K562 (cell line): ENCODE data around the gene DAB2IP. TPM values are rescaled to one million over a fixed set of nuclear protein-coding genes. Genes with fewer than 3 reads are reported as not detected.

ENCODE experiments used
- ATAC-seq: fragments of 200-7000 bp; cut with Tn5 transposase; 3 replicates; pipeline ENCODE4 v1.9.1; 2020; ENCODE audit warnings: moderate library complexity
- BruUV-seq: library from RNA; stranded (reverse); fragments of 400-500 nt; replicated peaks from 2 replicates; lab custom pipeline; 2021; lab: Mats Ljungman, UMichigan
- CTCF ChIA-PET: fragments of 300-600 bp; formaldehyde crosslinking; extraction: SDS; loops from one replicate; lab custom pipeline; 2021; ENCODE audit warnings: low intra/inter-chr PET ratio; lab: Yijun Ruan, JAX
- POLR2A ChIA-PET: fragments of 300-600, 350-650 bp; sonication (Branson Sonifier 250); formaldehyde crosslinking; extraction: SDS; loops from one replicate; lab custom pipeline; 2021; ENCODE audit warnings: antibody characterized with exemption, inconsistent platforms; lab: Yijun Ruan, JAX
- DNase-seq, 4 experiments: peaks; one replicate each; pipeline versions ENCODE4 v3.0.0 to v3.0.0-alpha.2; 2011 to 2018; ENCODE audit warnings: low spot score in 3 of 4, mixed read lengths in 3 of 4; ENCODE audit errors: extremely low read depth in 1 of 4
- FAIRE-seq: peaks from 2 replicates; lab custom pipeline; 2011; peaks lifted over from hg19 to GRCh38; lab: Jason Lieb, UNC
- H2AFZ ChIP-seq: 2 replicates; pipeline ENCODE4 v1.6.0; 2011; ENCODE audit warnings: low read depth, low read length, control low read depth, inconsistent platforms
- H3K27ac ChIP-seq: fragments of 200-600 bp; 3 replicates; pipeline ENCODE4 v1.8.0; 2011; ENCODE audit warnings: low read depth, mild to moderate bottlenecking, control low read depth, inconsistent platforms, low read length, moderate library complexity, mixed read lengths; ENCODE audit errors: extremely low read depth
- H3K27me3 ChIP-seq, 2 experiments: fragments of 300-600 bp in 1 of 2; 2 replicates in 1 of 2; 3 replicates in 1 of 2; pipeline versions ENCODE4 v1.6.0 to v1.8.0; 2011; ENCODE audit warnings: inconsistent platforms in 2 of 2, low read length in 2 of 2, mild to moderate bottlenecking in 1 of 2, mixed read lengths in 1 of 2, moderate library complexity in 1 of 2; ENCODE audit not compliant: control insufficient read depth in 2 of 2, insufficient read depth in 2 of 2
- H3K36me3 ChIP-seq: fragments of 300-600 bp; 3 replicates; pipeline ENCODE4 v1.8.0; 2011; ENCODE audit warnings: mild to moderate bottlenecking, low read length, inconsistent platforms; ENCODE audit not compliant: control insufficient read depth, insufficient read depth
- H3K4me1 ChIP-seq, 2 experiments: fragments of 200-600 bp in 1 of 2; replicated peaks in 1 of 2; 2 replicates in 1 of 2; 3 replicates in 1 of 2; pipeline versions ENCODE4 v1.5.1 to v1.8.0; 2011; ENCODE audit warnings: inconsistent platforms in 2 of 2, low read length in 2 of 2, mild to moderate bottlenecking in 1 of 2, mixed read lengths in 1 of 2, moderate library complexity in 1 of 2; ENCODE audit not compliant: control insufficient read depth in 2 of 2, insufficient read depth in 2 of 2
- H3K4me2 ChIP-seq: 2 replicates; pipeline ENCODE4 v1.6.1; 2011; ENCODE audit warnings: low read length, control low read depth, inconsistent platforms, mixed read lengths; ENCODE audit not compliant: insufficient read depth
- H3K4me3 ChIP-seq: fragments of 200-600 bp; sonication (generic), shearing (Covaris generic); 2 replicates; pipeline ENCODE4 v1.5.1; 2016; ENCODE audit warnings: control low read depth, inconsistent platforms
- H3K79me2 ChIP-seq: fragments of 200-600 bp; 3 replicates; pipeline ENCODE4 v1.8.0; 2011; ENCODE audit warnings: low read length, inconsistent platforms; ENCODE audit not compliant: control insufficient read depth, insufficient read depth
- H3K9ac ChIP-seq, 2 experiments: 2 replicates each; pipeline versions ENCODE4 v1.6.0 to v1.6.1; 2011; ENCODE audit warnings: low read depth in 2 of 2, low read length in 2 of 2, control low read depth in 1 of 2, inconsistent platforms in 1 of 2, mild to moderate bottlenecking in 1 of 2, mixed read lengths in 1 of 2; ENCODE audit not compliant: insufficient read depth in 1 of 2
- H3K9me1 ChIP-seq: one replicate; pipeline ENCODE4 v1.6.0; 2011; ENCODE audit warnings: inconsistent platforms, mild to moderate bottlenecking, low read length, moderate library complexity; ENCODE audit not compliant: control insufficient read depth, insufficient read depth
- H3K9me3 ChIP-seq: replicated peaks from 2 replicates; pipeline ENCODE4 v1.5.1; 2011; ENCODE audit warnings: low read depth, low read length, inconsistent platforms; ENCODE audit not compliant: control insufficient read depth, insufficient read depth
- H4K20me1 ChIP-seq: replicated peaks from 2 replicates; pipeline ENCODE4 v1.6.1; 2011; ENCODE audit warnings: low read length, inconsistent platforms, mixed read lengths; ENCODE audit not compliant: control insufficient read depth, insufficient read depth
- FIP1L1 ChIP-seq: fragments of 200-400 bp; formaldehyde crosslinking; IDR thresholded peaks from 2 replicates; pipeline ENCODE4 v1.6.1; 2018; ENCODE audit warnings: mild to moderate bottlenecking, low read depth, low read length; ENCODE audit not compliant: poor library complexity, severe bottlenecking
- KAT2B ChIP-seq: IDR thresholded peaks from one replicate; pipeline ENCODE4 v1.6.1; 2012; ENCODE audit warnings: low read depth, mild to moderate bottlenecking, control low read depth, inconsistent platforms, low read length, moderate library complexity
- SPI1 ChIP-seq: IDR thresholded peaks from 2 replicates; pipeline ENCODE4 v1.6.1; 2011; ENCODE audit warnings: low read depth, low read length, control low read depth, borderline replicate concordance
- STAG1 ChIP-seq: sonication (generic); formaldehyde crosslinking; IDR thresholded peaks from 2 replicates; pipeline ENCODE4 v1.5.0; 2020; ENCODE audit warnings: missing genetic modification reagents, borderline replicate concordance
- ZBTB7A ChIP-seq: IDR thresholded peaks from 2 replicates; pipeline ENCODE4 v1.6.1; 2011; ENCODE audit warnings: low read depth, mild to moderate bottlenecking, low read length, moderate library complexity, borderline replicate concordance; ENCODE audit not compliant: control insufficient read depth
- ZNF134 ChIP-seq: fragments of 250-450 bp; sonication (Bioruptor Pico); conservative IDR thresholded peaks from 2 replicates; pipeline ENCODE4 v1.4.0; 2020
- ZNF143 ChIP-seq: sonication (generic); formaldehyde crosslinking; IDR thresholded peaks from 2 replicates; pipeline ENCODE4 v1.9.0; 2022; ENCODE audit warnings: mild to moderate bottlenecking, missing genetic modification reagents
- WGBS: fragments of 100-300 bp; shearing (Covaris generic); methylation state at CpG from one replicate; pipeline ENCODE4 v1.1.6; 2016; ENCODE audit warnings: low coverage, mixed read lengths; ENCODE audit not compliant: insufficient coverage; ENCODE audit errors: missing lambda C conversion rate; 5-methylcytosine and 5-hydroxymethylcytosine counted together
- in situ Hi-C: fragments of 300-500 bp; cut with MboI; formaldehyde crosslinking; loops from 4 replicates; pipeline ENCODE4 v1.15.0; 2018; ENCODE audit warnings: inconsistent platforms, mixed read lengths
- intact Hi-C: fragments of 100-400 bp; cut with micrococcal nuclease; formaldehyde crosslinking; loops from 2 replicates; pipeline ENCODE4 v1.14.2; 2022
- polyA plus RNA-seq, 8 experiments: library from polyadenylated mRNA; depleted of rRNA in 4 of 8; stranded (reverse) in 5 of 8; unstranded in 3 of 8; fragments of >200 nt; fragmentation: Nextera tagmentation in 2 of 8; fragmentation: Illumina TruSeq in 1 of 8; extraction: Ambion mirVana in 2 of 8; extraction: Trizol in 1 of 8; gene quantifications; 2 replicates each; pipeline versions ENCODE4 v1.2.1 to v1.2.3, GENCODE V29; 2011 to 2014; ENCODE audit warnings: inconsistent platforms in 1 of 8, missing spikeins in 1 of 8
- total RNA-seq, 7 experiments: library from RNA; depleted of rRNA in 6 of 7; stranded (reverse); fragments of >200 nt in 6 of 7; fragmentation: Illumina TruSeq in 2 of 7; extraction: Trizol in 2 of 7; gene quantifications; 2 replicates each; pipeline versions ENCODE4 v1.2.1 to v1.2.3, GENCODE V29; 2011 to 2021; ENCODE audit warnings: low replicate concordance in 1 of 7
- TF ChIP-seq, protein P1 (sequence below): fragments of 450-650 bp; IDR thresholded peaks from 2 replicates; pipeline ENCODE4 v1.6.1; 2016; ENCODE audit warnings: borderline replicate concordance
- TF ChIP-seq, protein P2 (sequence below): fragments of 200-600 bp; sonication (generic); IDR thresholded peaks from one replicate; pipeline ENCODE4 v1.6.1; 2012; ENCODE audit warnings: mild to moderate bottlenecking, low read depth, low read length, inconsistent platforms

DAB2IP gene
- total and polyA plus RNA-seq, 9 of the 15 experiments (the other 6 are each of a cell fraction or from before 2014, with no cell fraction given) = 0.04 to 0.31 (median 0.08) TPM; not detected in 5

- H3K4me3 ChIP-seq = no peak overlapping the region
- ATAC-seq (no peak), DNase-seq (no peak), FAIRE-seq (no peak)
- H4K20me1 ChIP-seq = peaks cover 11% of the 10 kb centered on the region
- in situ Hi-C loops (no loop called here), intact Hi-C loops (no loop called here)
- peaks cover 17 to 56% of the 10 kb centered on the region in 2 experiments for H3K27me3 ChIP-seq
- no peaks in the 10 kb centered on the region for H3K9me1 ChIP-seq
- H3K4me2 ChIP-seq = no peak overlapping the region
- H3K27ac ChIP-seq = no peak overlapping the region
- no peak overlapping the region for H3K9ac ChIP-seq
- 2% methylated on average over 26 of the region's 26 CpGs for WGBS
- H3K4me1 ChIP-seq = peaks cover 0 to 5% of the 10 kb centered on the region in 2 experiments; a peak in 1 of 5 replicates
- H3K9me3 ChIP-seq = no peaks in the 10 kb centered on the region
- no TSS peak for BruUV-seq
- H3K79me2 ChIP-seq = no peaks in the 10 kb centered on the region
- POLR2A ChIA-PET = no interaction called here
- no peaks in the 10 kb centered on the region for H3K36me3 ChIP-seq
- CTCF ChIA-PET = interaction anchor here (0.8 kb wide), 1 partner anchor 291 kb away, joined by 3 read pairs; no protein-coding TSS in a partner anchor
- no peak overlapping the region for H2AFZ ChIP-seq
- TF ChIP-seq, protein P1, sequence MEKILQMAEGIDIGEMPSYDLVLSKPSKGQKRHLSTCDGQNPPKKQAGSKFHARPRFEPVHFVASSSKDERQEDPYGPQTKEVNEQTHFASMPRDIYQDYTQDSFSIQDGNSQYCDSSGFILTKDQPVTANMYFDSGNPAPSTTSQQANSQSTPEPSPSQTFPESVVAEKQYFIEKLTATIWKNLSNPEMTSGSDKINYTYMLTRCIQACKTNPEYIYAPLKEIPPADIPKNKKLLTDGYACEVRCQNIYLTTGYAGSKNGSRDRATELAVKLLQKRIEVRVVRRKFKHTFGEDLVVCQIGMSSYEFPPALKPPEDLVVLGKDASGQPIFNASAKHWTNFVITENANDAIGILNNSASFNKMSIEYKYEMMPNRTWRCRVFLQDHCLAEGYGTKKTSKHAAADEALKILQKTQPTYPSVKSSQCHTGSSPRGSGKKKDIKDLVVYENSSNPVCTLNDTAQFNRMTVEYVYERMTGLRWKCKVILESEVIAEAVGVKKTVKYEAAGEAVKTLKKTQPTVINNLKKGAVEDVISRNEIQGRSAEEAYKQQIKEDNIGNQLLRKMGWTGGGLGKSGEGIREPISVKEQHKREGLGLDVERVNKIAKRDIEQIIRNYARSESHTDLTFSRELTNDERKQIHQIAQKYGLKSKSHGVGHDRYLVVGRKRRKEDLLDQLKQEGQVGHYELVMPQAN = no peak
- no peak for TF ChIP-seq ZNF134
- no peak for TF ChIP-seq SPI1
- no peak for TF ChIP-seq FIP1L1
- TF ChIP-seq ZNF143 (CRISPR knock-in tag) = no peak
- TF ChIP-seq, protein P2, sequence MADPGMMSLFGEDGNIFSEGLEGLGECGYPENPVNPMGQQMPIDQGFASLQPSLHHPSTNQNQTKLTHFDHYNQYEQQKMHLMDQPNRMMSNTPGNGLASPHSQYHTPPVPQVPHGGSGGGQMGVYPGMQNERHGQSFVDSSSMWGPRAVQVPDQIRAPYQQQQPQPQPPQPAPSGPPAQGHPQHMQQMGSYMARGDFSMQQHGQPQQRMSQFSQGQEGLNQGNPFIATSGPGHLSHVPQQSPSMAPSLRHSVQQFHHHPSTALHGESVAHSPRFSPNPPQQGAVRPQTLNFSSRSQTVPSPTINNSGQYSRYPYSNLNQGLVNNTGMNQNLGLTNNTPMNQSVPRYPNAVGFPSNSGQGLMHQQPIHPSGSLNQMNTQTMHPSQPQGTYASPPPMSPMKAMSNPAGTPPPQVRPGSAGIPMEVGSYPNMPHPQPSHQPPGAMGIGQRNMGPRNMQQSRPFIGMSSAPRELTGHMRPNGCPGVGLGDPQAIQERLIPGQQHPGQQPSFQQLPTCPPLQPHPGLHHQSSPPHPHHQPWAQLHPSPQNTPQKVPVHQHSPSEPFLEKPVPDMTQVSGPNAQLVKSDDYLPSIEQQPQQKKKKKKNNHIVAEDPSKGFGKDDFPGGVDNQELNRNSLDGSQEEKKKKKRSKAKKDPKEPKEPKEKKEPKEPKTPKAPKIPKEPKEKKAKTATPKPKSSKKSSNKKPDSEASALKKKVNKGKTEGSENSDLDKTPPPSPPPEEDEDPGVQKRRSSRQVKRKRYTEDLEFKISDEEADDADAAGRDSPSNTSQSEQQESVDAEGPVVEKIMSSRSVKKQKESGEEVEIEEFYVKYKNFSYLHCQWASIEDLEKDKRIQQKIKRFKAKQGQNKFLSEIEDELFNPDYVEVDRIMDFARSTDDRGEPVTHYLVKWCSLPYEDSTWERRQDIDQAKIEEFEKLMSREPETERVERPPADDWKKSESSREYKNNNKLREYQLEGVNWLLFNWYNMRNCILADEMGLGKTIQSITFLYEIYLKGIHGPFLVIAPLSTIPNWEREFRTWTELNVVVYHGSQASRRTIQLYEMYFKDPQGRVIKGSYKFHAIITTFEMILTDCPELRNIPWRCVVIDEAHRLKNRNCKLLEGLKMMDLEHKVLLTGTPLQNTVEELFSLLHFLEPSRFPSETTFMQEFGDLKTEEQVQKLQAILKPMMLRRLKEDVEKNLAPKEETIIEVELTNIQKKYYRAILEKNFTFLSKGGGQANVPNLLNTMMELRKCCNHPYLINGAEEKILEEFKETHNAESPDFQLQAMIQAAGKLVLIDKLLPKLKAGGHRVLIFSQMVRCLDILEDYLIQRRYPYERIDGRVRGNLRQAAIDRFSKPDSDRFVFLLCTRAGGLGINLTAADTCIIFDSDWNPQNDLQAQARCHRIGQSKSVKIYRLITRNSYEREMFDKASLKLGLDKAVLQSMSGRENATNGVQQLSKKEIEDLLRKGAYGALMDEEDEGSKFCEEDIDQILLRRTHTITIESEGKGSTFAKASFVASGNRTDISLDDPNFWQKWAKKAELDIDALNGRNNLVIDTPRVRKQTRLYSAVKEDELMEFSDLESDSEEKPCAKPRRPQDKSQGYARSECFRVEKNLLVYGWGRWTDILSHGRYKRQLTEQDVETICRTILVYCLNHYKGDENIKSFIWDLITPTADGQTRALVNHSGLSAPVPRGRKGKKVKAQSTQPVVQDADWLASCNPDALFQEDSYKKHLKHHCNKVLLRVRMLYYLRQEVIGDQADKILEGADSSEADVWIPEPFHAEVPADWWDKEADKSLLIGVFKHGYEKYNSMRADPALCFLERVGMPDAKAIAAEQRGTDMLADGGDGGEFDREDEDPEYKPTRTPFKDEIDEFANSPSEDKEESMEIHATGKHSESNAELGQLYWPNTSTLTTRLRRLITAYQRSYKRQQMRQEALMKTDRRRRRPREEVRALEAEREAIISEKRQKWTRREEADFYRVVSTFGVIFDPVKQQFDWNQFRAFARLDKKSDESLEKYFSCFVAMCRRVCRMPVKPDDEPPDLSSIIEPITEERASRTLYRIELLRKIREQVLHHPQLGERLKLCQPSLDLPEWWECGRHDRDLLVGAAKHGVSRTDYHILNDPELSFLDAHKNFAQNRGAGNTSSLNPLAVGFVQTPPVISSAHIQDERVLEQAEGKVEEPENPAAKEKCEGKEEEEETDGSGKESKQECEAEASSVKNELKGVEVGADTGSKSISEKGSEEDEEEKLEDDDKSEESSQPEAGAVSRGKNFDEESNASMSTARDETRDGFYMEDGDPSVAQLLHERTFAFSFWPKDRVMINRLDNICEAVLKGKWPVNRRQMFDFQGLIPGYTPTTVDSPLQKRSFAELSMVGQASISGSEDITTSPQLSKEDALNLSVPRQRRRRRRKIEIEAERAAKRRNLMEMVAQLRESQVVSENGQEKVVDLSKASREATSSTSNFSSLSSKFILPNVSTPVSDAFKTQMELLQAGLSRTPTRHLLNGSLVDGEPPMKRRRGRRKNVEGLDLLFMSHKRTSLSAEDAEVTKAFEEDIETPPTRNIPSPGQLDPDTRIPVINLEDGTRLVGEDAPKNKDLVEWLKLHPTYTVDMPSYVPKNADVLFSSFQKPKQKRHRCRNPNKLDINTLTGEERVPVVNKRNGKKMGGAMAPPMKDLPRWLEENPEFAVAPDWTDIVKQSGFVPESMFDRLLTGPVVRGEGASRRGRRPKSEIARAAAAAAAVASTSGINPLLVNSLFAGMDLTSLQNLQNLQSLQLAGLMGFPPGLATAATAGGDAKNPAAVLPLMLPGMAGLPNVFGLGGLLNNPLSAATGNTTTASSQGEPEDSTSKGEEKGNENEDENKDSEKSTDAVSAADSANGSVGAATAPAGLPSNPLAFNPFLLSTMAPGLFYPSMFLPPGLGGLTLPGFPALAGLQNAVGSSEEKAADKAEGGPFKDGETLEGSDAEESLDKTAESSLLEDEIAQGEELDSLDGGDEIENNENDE = no peak
- no peak for TF ChIP-seq KAT2B
- TF ChIP-seq STAG1 (CRISPR knock-in tag) = no peak
- TF ChIP-seq ZBTB7A = no peak
Measured at GRCh38 chr9:121700832-121701419, 49.5 kb downstream of the DAB2IP start.
